Heart left ventricle (tissue), 13 donors: ENCODE results near the gene NEDD1.

Experiments used
- CTCF ChIP-seq, 12 donors: fragments of 200-600 bp; sonication (generic) in 4 of 12; IDR thresholded peaks; one replicate each; pipeline versions ENCODE4 v1.5.0 to v1.8.0; 2018 to 2022; ENCODE audit warnings: antibody characterized with exemption in 12 of 12, mild to moderate bottlenecking in 5 of 12
- POLR2A ChIP-seq, 2 donors: fragments of 450-650 bp; IDR thresholded peaks; one replicate each; pipeline ENCODE4 v1.6.1; 2017; ENCODE audit warnings: antibody characterized with exemption in 2 of 2, mild to moderate bottlenecking in 2 of 2, moderate library complexity in 2 of 2
- donor health status: ischemic (EF 13 %, LVEDD 7.1; RV severe dilation, severe dysfunction).
- donor health status: DM: no; HTN: yes; CAD: no.
- donor health status: DM: no; HTN: no; CAD: no.
- donor health status: ischemic (EF 25% LVEDD 6.9; RV normal size, moderate dysfunction).
- donor health status: ischemic (EF 25% LVEDD 5.7; RV mildly dilated, moderate dysfunction).
- donor health status: ischemic (EF 35%, LVEDD 5.7; RV mildly dilated, moderate dysfunction).
- donor health status: nonischemic (EF 11% LVEDD 7.7; RV severe dilation, severe dysfunction).
- donor health status: DM: yes; HTN: yes; CAD: no.
- donor health status: PGD.
- donor health status: ischemic (EF 29% LVEDD 5.4; RV normal size, mild dysfunction).
- donor health status: nonischemic (EF 23%, LVEDD 6.1; RV moderate dilation, normal function).

- TF ChIP-seq CTCF (IDR thresholded peaks at IDR 0.05), result no peak
- TF ChIP-seq POLR2A (IDR thresholded peaks at IDR 0.05), result no peak
Measured at GRCh38 chr12:96861656-96862055, 45.4 kb upstream of the NEDD1 start.
